ENCODE data around the gene ATF6. TPM values are rescaled to one million over a fixed set of nuclear protein-coding genes. Genes with fewer than 3 reads are reported as not detected.

ATF6 gene
- total and polyA plus RNA-seq, 9 of the 15 experiments (the other 6 are each of a cell fraction or from before 2014, with no cell fraction given) = 11.7 to 32.4 (median 20.4) TPM

DNA sequence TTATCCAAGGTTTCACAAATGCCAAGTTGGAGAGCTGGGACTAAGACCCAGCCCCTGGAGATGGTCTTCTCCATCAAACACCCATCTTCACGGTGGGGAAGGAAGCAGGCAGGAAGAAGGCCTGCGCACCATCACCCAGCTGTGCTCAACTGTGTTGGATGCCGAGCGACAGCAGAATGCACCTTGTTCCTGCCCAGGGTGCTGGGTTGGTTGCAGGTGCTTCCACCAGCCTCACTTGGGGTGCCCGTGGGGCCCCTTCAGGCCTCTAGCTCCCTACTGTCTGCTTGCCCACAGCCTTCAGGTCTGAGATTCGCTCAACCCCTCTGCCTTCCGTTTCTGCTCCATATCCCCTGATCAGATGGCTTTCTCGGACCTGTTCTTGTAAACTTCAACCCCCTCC, 215.0 kb downstream of the ATF6 start:
- Histone ChIP-seq H3K27me3 (ENCODE audit: control insufficient read depth in 2 of 2, insufficient read depth in 2 of 2, low read length in 2 of 2) (peaks cover 20 to 80% of the 10 kb centered on the region in 2 experiments), H3K79me2 (ENCODE audit: control insufficient read depth, insufficient read depth, low read length) (no peaks in the 10 kb centered on the region), H3K36me3 (ENCODE audit: control insufficient read depth, insufficient read depth, low read length) (no peaks in the 10 kb centered on the region), H3K9ac (ENCODE audit: insufficient read depth in 1 of 2, low read depth in 2 of 2, low read length in 2 of 2) (no peak overlapping the region), H3K4me1 (replicated peaks in 1 of 2; ENCODE audit: control insufficient read depth in 2 of 2, insufficient read depth in 2 of 2, low read length in 2 of 2) (peaks cover 0 to 13% of the 10 kb centered on the region in 2 experiments; a peak in 2 of 5 replicates), H2AFZ (ENCODE audit: low read depth, low read length) (no peak overlapping the region), H3K9me3 (replicated peaks; ENCODE audit: control insufficient read depth, insufficient read depth, low read depth, low read length) (no peaks in the 10 kb centered on the region), H3K4me2 (ENCODE audit: insufficient read depth, low read length) (no peak overlapping the region), H3K27ac (ENCODE audit: extremely low read depth, low read depth, low read length) (no peak overlapping the region), H3K9me1 (ENCODE audit: control insufficient read depth, insufficient read depth, low read length) (no peaks in the 10 kb centered on the region), H4K20me1 (replicated peaks; ENCODE audit: control insufficient read depth, insufficient read depth, low read length) (no peaks in the 10 kb centered on the region), H3K4me3 (no peak overlapping the region)
- POLR2A ChIA-PET = no interaction called here
- CTCF ChIA-PET (ENCODE audit: low intra/inter-chr PET ratio) = no interaction called here
- intact Hi-C loops (cut with micrococcal nuclease) = no loop called here
- in situ Hi-C loops (cut with MboI) = no loop called here
- DNase-seq (ENCODE audit: extremely low read depth in 1 of 4, low spot score in 3 of 4) (no peak), FAIRE-seq (no peak), ATAC-seq (no peak)
- BruUV-seq (replicated peaks) = no TSS peak
- WGBS (ENCODE audit: insufficient coverage, low coverage, missing lambda C conversion rate) = 8% methylated on average over 8 of the region's 8 CpGs
- no peak for TF ChIP-seq TAF15 (IDR thresholded peaks at IDR 0.05; ENCODE audit: low read depth, low read length)
- TF ChIP-seq DNMT1 (IDR thresholded peaks at IDR 0.05) = no peak
- TF ChIP-seq, protein P1, sequence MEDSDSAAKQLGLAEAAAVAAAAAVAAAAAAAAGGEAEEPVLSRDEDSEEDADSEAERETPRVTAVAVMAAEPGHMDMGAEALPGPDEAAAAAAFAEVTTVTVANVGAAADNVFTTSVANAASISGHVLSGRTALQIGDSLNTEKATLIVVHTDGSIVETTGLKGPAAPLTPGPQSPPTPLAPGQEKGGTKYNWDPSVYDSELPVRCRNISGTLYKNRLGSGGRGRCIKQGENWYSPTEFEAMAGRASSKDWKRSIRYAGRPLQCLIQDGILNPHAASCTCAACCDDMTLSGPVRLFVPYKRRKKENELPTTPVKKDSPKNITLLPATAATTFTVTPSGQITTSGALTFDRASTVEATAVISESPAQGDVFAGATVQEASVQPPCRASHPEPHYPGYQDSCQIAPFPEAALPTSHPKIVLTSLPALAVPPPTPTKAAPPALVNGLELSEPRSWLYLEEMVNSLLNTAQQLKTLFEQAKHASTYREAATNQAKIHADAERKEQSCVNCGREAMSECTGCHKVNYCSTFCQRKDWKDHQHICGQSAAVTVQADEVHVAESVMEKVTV (CRISPR knock-in tag; IDR thresholded peaks at IDR 0.05) = no peak
- TF ChIP-seq GTF2E2 (tag; IDR thresholded peaks at IDR 0.05) = no peak
- TF ChIP-seq HCFC1 (IDR thresholded peaks at IDR 0.05; ENCODE audit: low read depth, low read length) = no peak
- TF ChIP-seq, protein P2, sequence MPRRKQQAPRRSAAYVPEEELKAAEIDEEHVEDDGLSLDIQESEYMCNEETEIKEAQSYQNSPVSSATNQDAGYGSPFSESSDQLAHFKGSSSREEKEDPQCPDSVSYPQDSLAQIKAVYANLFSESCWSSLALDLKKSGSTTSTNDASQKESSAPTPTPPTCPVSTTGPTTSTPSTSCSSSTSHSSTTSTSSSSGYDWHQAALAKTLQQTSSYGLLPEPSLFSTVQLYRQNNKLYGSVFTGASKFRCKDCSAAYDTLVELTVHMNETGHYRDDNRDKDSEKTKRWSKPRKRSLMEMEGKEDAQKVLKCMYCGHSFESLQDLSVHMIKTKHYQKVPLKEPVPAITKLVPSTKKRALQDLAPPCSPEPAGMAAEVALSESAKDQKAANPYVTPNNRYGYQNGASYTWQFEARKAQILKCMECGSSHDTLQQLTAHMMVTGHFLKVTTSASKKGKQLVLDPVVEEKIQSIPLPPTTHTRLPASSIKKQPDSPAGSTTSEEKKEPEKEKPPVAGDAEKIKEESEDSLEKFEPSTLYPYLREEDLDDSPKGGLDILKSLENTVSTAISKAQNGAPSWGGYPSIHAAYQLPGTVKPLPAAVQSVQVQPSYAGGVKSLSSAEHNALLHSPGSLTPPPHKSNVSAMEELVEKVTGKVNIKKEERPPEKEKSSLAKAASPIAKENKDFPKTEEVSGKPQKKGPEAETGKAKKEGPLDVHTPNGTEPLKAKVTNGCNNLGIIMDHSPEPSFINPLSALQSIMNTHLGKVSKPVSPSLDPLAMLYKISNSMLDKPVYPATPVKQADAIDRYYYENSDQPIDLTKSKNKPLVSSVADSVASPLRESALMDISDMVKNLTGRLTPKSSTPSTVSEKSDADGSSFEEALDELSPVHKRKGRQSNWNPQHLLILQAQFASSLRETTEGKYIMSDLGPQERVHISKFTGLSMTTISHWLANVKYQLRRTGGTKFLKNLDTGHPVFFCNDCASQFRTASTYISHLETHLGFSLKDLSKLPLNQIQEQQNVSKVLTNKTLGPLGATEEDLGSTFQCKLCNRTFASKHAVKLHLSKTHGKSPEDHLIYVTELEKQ (CRISPR knock-in tag; IDR thresholded peaks at IDR 0.05) = no peak
- TF ChIP-seq GATAD2B (IDR thresholded peaks at IDR 0.05; ENCODE audit: borderline replicate concordance) = no peak
- TF ChIP-seq NFIC (IDR thresholded peaks at IDR 0.05) = no peak
